Kidney epithelial cell (primary cell): ENCODE data around the gene IL17F. TPM values are rescaled to one million over a fixed set of nuclear protein-coding genes. Genes with fewer than 3 reads are reported as not detected.

ENCODE experiments used
- DNase-seq: peaks from one replicate; pipeline ENCODE4 v3.0.0-alpha.2; 2010; ENCODE audit warnings: low read depth
- H3K27me3 ChIP-seq: 2 replicates; pipeline ENCODE4 v1.6.0; 2011; ENCODE audit warnings: low read length; ENCODE audit not compliant: control insufficient read depth, insufficient read depth
- H3K36me3 ChIP-seq: 2 replicates; pipeline ENCODE4 v1.5.1; 2011; ENCODE audit warnings: low read length; ENCODE audit not compliant: control insufficient read depth, insufficient read depth
- H3K4me3 ChIP-seq: 2 replicates; pipeline ENCODE4 v1.5.1; 2011; ENCODE audit warnings: low read depth, mild to moderate bottlenecking, control low read depth, low read length
- total RNA-seq: library from RNA; depleted of rRNA; stranded (reverse); fragments of >200 nt; gene quantifications from 2 replicates; pipeline ENCODE4 v1.2.3, GENCODE V29; 2015
- TF ChIP-seq, protein P1 (sequence below): IDR thresholded peaks from 2 replicates; pipeline ENCODE4 v1.5.1; 2011; ENCODE audit warnings: mild to moderate bottlenecking, moderate library complexity, low read length, control low read depth, inconsistent platforms; ENCODE audit not compliant: insufficient read depth, poor library complexity, severe bottlenecking

Gene IL17F
- total RNA-seq, 1 donor from 2014 or later, result not detected

DNA sequence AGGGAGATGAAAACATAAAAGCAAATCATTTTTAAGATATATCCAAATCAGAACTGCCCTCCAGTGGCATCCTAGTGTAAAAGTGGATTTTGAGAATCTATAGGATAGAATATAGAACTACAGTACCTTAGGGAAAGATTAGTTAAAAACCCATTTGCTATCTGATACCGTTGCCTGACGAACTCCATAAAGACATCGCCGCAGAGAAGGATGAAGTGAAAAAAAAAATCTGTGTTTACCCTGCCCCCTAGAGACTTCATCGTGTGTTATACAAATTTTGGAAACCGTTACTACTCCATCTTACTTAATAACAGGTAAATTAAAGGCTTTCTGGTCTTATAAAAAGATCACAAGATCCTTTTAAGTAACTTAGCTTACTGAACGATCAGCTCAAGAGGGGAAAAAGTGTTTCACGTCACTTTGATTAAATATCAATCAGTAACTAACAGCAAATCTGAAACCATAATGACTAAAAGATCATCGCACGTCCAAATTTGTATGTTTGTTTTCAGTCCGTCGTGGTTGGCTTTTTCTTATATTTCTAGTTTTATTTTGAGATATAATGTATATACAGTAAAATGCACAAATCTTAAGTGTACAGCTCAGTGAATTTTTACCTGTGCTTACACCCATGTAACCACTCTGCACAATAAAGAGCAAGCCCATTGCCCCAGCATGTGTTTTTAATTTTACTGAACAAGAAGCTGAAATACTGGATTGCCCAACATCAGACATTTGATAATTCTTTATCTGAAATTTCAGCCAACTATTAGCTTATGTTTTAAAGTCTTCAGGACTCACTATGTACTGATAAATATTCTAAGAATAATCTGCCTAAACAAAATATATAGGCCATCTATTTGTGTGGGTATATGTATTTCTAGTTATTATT, 41.1 kb upstream of the IL17F start:
- DNase-seq, result no peak
- peak overlapping the region; percentile 40 for H3K4me3 ChIP-seq
- no peaks in the 10 kb centered on the region for H3K27me3 ChIP-seq
- no peaks in the 10 kb centered on the region for H3K36me3 ChIP-seq
- TF ChIP-seq, protein P1, sequence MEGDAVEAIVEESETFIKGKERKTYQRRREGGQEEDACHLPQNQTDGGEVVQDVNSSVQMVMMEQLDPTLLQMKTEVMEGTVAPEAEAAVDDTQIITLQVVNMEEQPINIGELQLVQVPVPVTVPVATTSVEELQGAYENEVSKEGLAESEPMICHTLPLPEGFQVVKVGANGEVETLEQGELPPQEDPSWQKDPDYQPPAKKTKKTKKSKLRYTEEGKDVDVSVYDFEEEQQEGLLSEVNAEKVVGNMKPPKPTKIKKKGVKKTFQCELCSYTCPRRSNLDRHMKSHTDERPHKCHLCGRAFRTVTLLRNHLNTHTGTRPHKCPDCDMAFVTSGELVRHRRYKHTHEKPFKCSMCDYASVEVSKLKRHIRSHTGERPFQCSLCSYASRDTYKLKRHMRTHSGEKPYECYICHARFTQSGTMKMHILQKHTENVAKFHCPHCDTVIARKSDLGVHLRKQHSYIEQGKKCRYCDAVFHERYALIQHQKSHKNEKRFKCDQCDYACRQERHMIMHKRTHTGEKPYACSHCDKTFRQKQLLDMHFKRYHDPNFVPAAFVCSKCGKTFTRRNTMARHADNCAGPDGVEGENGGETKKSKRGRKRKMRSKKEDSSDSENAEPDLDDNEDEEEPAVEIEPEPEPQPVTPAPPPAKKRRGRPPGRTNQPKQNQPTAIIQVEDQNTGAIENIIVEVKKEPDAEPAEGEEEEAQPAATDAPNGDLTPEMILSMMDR, result peak; percentile 19

DNA sequence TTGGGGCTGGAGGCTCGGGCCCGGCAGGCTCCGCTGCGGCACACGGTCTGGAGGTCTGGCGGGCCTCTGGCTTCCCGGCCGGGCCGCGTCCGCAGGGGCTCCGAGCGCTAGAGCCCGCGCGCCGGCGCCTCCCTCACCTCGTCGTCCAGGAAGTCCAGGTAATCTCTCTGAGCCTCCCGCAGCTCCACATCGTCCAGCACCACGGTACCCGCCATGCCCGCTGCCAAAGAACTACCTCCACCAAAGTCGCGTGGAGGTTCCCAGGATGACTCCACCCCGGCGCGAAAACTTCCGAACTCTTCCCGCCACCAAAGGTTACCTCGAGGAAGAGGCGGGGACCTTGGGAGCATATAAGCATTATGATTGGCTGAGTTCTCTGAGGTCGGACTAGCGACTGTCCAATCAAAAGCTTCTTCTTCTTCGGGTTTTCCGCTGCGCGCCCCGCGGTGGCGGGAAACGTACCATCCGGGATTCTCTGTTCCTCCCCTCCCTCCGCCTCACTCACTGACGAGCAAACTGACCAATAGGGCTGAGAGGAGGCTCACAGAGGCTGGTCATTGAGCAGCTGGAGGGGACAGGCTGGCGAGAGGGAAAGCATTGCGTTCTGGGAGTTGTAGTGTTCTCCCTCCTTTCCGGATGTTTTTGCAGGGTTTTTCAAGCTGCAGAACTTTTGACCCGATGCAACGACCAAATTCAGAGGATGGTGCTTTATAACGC, 40.3 kb upstream of the IL17F start, which contains the start of gene MCM3:
TSS of gene MCM3 (minus strand) at position 283 of the 717 bp plus-strand sequence. CDS start at position 215, 68 bp downstream.
- peak; percentile 99 for DNase-seq
- TF ChIP-seq, protein P1, result no peak
- peak within 1 kb of the TSS; percentile 63 for H3K4me3 ChIP-seq
- no peaks in the 10 kb centered on the region for H3K36me3 ChIP-seq
- H3K27me3 ChIP-seq, result no peaks in the 10 kb centered on the region

DNA sequence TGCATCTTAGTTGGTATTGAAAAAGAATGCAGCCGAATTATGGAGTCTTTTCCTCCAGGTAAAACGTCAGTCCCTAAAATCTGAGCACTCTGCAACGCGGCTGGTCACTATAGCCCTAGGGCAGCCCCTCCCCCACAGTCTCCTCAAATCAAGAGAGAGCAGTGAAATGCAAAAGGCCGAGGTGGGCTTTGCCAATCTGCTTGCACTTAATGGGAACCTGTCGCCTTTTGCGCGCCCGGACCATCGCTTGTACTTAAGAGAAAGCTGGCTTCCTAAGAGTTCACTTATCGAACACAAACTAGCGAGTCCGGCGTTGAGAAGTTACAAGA, 39.8 kb upstream of the IL17F start:
- H3K27me3 ChIP-seq, result no peaks in the 10 kb centered on the region
- peak overlapping the region; percentile 63 for H3K4me3 ChIP-seq
- no peaks in the 10 kb centered on the region for H3K36me3 ChIP-seq
- TF ChIP-seq, protein P1, result no peak
- DNase-seq, result no peak

DNA sequence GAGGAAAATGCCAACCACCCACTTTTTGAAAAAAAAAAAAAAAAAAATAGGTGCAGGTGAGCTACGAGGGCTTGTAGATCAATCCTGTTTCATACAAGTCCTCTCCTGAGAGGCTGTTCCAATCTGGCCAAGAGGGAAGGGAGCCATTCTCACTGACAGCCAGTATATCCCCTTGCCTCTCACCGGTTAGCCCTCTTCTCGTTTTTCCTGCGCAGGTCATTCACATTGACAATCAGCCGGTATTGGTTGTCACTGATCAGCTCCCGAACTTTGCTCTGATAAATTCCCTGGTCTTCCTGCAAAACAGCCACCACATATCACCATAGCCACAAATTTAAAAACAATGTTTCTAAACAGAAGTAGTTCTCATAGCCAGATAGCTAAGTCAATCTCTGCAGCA, 38.8 kb upstream of the IL17F start:
- TF ChIP-seq, protein P1, result no peak

GRCh38 chr6:52276130-52276529, 31.8 kb upstream of the IL17F start:
- TF ChIP-seq, protein P1, result no peak
- Histone ChIP-seq H3K4me3 (no peak overlapping the region), H3K27me3 (no peaks in the 10 kb centered on the region), H3K36me3 (no peaks in the 10 kb centered on the region)
- no peak for DNase-seq

More for the DNA sequence above, 38.8 kb upstream of the IL17F start:
- no peak for DNase-seq
- H3K27me3 ChIP-seq, result no peaks in the 10 kb centered on the region
- no peaks in the 10 kb centered on the region for H3K36me3 ChIP-seq
- peak overlapping the region; percentile 63 for H3K4me3 ChIP-seq
